NCI-H2081 (cell line): ENCODE data around the gene CCDC106.

ENCODE experiments used
- DNase-seq, 2 experiments: peaks; one replicate each; lab custom pipeline; 2025; lab: John Stamatoyannopoulos, UW

The CCDC106 gene

DNA sequence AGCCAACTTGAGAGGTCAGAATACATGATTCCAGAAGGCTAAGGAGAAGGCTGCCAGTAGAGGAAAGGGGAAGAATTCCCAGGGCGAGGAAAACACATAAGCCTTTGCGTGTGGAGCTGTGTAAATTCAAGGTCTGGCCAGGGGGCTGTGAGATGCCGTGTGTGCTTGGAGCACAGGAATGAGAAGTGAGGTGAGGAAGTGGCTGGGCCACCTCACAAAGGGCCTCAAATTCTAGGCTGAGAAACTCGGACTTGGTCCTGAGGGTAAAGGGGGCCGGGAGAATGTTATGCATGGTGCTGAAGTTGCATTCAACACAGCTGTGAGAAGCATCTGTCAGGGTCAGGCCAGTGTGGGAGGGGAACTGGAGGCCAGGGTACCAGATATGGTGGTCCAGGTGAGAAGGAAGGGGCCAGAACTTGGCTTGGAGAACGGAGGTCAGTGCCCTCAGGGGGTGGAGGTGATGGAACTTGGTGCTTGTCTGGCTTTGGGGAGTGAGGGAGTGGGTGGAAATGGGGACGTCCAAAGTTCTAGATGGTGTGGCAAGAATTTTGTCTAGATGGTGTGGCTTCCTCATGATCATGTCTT lies 12.1 kb upstream of the CCDC106 start:
- DNase-seq, result no peak

DNA sequence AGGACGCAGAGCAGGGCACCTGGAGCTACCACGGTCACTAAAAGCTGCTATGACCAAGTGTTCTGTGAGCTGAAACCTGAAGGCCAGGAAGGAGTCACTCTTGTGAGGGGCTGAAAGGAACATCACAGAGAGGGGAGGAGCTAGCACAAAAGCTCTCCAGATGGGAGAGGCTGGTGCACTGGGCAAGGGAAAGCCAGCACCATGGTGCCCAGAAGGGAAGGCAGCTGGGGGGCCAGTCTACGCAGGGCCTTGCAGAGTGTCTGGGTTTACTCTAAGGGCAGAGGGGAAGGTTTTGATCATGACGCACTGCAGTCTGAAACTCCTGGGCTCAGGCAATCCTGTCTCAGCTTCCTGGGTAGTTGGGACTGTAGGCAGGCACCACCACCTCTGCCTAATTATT lies 11.3 kb upstream of the CCDC106 start:
- DNase-seq, result no peak

DNA sequence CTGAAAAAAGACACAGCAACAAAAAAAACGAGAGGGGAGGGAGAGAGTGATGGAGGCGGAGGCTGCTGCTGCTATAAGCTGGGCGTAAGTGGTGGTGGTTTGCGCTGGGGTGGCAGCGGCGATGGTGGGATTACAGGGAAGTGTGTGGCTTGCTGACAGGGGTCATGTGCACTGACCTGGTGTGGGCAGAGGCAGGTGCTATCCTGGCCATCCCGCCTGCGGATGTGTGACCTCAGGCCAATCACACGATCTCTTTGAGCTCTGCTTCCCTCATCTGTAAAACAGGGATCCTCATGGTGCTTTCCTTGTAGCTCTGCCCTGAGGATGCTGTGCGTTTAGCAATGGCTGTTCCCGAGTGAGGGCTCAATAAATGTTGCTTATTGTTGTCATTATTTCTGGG lies 10.5 kb upstream of the CCDC106 start:
- no peak for DNase-seq

DNA sequence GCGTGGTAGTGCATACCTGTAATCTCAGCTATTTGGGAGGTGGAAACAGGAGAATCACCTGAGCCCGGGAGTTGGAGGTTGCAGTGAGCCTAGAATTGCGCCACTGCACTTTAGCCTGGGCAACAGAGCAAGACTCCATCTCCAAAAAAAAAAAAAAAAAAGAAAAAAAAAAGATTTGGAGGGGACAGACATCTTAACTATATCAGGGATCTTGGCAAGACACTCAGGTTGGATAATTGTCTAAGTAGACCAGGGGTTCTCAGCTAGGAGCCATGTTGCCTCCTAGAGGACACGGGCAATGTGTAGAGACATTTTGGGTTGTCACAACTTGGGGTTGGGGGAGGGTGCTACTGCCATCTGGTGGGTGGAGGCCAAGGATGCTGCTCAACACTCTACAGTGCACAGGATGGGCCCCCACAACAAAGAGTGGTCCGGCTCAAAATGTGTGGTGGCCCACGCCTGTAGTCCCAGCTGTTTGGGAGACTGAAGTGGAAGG lies 9.1 kb upstream of the CCDC106 start:
- peak in 1 of 2 experiments; percentile 18 for DNase-seq

DNA sequence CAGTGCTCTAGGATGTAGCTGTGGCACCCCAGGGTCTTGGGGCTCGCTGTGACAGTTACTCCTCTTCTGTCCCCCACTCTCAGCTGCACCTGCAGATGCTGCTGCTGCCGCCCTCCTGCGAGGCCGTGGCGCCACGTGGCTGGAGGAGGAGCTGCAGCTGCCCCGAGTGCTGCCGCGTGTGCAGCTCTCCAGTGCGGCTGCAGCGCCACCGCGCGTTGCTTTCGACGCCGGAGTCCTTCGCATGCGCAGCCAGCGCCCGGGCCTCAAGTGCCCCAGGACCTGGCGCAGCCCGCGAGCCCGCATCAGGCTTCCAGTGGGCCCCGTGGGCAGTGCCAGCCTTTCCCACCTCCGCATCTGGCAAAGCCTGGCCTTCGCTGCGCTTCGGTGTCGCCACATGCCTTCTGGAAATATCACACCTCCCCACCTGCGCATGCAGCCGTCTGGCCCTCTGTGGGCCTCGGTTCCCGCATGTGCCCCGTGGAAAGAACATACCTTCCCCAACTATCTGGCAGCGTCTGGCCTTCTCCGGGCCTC lies 7.9 kb upstream of the CCDC106 start:
- DNase-seq, result peak; percentile 37 to 64

DNA sequence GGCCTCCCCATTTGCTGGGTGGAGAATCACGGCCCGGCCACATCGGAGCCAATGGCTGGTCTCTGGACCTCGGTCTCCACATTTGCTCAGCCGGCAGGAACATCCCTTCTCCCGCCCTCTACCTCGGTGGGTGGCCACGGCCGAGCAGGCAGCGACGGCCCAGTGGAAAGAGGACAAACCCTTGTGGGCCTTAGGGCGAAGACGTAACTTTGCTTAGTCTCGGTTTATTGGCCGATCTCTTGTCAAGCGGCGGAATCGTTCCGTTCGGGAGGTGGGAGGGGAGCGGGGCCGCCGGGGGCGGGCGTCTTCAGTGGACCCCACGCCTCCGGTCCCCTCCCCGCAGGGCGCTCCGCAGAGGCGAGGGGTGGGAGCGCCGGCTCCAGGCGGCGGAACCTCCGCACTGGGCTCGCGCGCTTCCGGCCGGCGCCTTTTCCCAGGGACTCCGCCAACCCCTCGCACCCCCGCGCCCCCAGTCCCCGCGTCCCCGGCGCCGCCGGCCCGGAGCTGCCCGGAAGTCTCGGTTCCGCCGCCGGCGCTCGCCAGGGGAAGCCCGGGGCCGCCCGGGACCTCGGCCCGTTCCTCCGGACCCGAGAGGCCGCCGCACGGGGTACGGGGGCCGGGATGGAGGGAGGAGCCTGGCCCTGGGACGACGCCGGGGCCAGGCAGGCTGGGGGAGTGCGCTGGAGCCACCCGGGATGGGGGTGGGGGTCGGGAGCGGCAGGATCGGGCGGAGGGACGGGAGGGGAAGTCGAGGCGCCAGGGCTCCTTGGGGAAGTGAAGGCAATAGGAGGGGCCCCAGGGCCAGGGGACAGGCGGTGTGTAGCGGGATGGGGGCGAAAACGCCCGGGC lies 7.2 kb upstream of the CCDC106 start, which contains the start of gene ZNF580:
Gene ZNF580 (plus strand): TSS at position 426 of the 849 bp plus-strand sequence. CDS start 1,507 bp downstream, outside the sequence.
- peak; percentile 64 to 81 for DNase-seq

DNA sequence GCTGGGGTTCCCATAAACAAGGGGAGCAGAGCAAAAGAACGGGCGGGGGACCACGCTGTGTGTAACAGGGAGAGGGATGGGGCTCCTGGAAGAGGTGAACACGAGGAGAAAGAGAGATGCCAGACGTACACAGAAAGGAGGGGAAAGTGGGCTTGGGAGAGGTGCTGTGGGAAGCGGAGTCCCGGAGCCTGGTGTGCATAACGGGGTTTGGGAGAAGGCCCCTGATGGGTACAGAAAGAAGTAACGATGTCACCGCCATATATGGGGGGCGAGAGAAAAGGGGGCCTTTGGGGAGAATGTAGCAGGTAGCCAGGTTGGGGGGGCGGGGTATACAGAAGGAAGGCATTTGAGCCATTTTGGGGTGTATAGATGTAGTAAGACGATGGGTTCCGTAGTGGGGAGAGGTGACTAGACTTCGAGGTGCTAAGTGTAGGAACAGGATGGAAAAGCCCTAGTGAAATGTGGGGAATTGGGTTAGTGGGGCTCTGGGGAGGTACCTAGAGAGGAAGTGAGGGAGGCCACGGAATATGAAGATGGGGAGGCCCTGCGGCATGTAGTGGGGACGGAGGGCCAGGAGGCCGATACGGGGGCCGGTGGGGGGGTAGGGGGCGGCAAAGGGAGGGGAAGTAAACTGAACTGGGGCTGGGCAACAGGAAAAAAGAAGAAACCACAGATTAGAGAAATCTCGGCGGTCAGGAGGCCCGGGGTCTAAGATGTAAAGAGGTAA lies 6.4 kb upstream of the CCDC106 start:
- peak in 1 of 2 experiments; percentile 61 for DNase-seq

DNA sequence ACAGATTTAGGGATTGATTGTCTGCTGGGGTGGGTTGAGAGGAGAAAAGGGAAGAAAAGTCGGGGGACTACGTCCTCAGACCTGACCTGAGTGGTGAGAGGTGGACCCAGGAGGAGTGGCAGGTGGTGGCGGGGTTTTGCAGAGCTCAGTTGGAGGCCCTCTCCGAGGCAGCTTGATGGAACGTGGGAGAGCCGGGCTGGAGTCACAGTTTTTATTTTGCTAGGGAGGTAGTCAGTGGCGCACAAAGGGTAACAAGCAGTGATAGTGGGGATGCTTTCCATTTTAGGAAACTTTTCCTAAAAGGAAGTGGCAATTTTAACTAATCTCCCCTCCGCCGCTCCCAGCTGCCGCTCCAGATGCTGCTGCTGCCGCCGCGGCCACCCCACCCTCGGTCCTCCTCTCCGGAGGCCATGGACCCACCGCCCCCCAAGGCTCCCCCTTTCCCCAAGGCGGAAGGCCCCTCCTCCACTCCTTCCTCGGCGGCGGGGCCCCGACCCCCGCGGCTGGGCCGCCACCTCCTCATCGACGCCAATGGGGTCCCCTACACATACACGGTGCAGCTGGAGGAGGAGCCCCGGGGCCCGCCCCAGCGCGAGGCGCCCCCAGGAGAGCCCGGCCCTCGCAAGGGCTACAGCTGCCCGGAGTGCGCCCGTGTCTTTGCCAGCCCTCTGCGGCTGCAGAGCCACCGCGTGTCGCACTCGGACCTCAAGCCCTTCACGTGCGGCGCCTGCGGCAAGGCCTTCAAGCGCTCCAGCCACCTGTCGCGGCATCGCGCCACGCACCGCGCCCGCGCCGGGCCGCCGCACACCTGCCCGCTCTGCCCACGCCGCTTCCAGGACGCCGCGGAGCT lies 5.6 kb upstream of the CCDC106 start:
- DNase-seq, result peak in 1 of 2 experiments; percentile 53

DNA sequence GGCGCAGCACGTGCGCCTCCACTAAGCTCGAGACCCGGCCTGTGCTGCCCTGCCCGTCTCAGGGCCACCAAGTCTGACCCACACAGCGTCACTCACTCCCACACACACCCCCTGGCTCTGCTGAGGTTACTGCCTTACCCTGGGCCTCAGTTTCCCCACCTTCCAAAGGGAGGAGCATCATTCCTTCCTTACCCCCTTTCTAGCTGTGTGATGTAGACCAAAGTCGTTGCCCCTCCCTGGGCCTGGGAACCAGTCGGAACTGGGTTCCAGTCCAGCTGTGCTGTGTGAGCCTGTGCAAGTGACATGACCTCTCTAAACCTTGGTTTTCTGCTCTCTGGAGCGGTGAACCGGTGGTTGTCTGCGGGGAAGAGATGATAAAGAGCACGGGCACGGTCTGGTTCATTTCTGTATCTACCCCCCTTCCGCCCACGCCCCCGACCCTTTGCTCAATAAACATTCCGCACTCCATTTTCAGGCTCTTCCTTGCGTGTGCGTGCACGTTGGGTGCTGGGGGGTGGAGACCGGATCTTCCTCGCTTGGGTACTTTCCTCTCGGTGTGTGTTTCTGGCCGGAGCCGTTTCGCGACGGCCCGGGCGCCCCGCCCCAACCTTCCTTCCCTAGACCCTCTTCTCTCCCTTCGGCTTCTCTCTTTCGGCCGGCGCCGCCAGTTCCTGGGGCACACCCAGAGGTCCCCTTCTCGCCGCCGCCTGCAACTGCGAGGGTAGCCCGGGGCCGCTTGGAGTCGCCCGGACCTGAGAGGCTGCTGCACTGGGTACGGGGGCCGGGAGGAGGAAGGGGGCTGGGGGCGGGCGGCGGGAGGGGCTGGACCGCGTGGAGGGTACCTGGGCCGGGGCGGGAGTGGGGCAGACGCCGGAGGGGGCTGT lies 4.8 kb upstream of the CCDC106 start, which contains the start of gene ZNF581:
Gene ZNF581 (plus strand): TSS at position 647 of the 884 bp plus-strand sequence. CDS start 923 bp downstream, outside the sequence.
- peak; percentile 53 to 78 for DNase-seq

DNA sequence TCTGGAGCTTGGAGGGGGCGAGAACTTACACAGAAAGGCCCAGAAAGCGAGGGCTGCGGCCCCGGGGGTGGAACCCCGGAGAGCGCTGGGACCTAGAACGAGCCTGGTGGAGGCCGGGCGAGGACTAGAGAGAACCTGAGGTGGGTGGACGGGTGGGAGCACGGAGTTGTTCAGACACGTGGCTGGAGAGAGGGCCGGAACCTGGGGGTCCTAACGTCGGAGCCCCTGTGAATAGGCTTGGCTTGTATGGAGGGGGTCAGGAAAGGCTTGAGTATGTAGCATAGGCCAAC lies 4.2 kb upstream of the CCDC106 start:
- DNase-seq, result no peak

DNA sequence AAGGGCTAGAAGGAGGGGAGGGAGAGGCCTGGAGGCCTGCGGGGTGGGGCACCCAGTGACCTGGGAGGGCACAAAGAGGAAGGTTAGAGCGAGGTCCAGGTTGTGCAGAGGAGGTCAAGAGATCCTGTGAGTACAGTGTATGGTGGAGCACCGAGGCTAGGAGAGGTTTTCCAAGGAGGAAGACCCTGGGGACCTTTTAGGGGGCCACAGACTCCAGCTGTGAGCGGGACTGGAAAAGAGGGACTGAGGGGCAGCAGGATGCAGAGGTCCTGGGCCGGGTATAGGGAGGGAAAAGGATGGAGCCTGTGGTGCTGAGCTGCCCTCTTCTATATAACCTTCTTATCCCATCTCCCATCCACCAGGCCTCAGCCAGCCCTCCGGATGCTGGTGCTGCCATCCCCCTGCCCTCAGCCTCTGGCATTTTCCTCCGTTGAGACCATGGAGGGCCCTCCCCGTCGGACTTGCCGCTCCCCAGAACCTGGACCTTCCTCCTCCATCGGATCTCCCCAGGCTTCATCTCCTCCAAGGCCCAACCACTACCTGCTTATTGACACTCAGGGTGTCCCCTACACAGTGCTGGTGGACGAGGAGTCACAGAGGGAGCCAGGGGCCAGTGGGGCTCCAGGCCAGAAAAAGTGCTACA lies 3.7 kb upstream of the CCDC106 start:
- DNase-seq, result no peak

DNA sequence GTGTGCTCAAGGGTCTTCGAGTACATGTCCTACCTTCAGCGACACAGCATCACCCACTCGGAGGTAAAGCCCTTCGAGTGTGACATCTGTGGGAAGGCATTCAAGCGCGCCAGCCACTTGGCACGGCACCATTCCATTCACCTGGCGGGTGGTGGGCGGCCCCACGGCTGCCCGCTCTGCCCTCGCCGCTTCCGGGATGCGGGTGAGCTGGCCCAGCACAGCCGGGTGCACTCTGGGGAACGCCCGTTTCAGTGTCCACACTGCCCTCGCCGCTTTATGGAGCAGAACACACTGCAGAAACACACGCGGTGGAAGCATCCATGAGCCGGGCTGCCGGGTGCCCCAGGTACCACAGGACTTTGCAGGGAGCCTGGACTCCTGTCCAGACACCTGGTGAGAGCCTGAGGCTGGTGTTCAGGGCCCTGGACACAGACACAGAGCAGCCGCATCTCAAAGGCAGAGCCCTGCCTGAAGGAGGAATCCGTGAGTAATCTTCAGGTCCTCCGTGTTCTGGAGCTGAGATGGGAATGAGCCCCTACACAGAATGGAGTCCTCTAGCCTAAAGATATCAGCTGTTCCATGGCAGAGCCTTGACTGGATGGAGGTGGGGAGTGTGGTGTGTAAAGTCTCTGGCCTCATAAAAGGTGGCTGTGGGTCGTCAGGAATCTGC lies 3.0 kb upstream of the CCDC106 start:
- DNase-seq, result no peak

DNA sequence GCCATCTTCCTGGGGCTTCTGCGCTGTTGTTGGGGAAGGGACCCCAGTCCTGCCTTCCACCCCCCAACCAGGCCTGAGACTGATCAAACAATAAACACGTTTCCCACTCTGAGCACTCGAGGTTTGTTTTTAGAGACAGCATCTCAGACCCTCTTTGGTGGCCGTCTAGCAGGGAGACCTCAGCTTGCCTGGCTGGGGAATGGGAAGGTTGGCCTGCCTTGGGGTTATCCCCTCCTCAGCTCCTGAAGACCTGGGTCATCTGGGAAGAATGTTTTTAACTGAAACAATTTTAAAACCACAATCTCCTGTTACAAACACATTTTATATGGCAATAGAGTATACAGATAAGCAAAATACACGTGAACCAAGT lies 2.5 kb upstream of the CCDC106 start:
- DNase-seq, result no peak

DNA sequence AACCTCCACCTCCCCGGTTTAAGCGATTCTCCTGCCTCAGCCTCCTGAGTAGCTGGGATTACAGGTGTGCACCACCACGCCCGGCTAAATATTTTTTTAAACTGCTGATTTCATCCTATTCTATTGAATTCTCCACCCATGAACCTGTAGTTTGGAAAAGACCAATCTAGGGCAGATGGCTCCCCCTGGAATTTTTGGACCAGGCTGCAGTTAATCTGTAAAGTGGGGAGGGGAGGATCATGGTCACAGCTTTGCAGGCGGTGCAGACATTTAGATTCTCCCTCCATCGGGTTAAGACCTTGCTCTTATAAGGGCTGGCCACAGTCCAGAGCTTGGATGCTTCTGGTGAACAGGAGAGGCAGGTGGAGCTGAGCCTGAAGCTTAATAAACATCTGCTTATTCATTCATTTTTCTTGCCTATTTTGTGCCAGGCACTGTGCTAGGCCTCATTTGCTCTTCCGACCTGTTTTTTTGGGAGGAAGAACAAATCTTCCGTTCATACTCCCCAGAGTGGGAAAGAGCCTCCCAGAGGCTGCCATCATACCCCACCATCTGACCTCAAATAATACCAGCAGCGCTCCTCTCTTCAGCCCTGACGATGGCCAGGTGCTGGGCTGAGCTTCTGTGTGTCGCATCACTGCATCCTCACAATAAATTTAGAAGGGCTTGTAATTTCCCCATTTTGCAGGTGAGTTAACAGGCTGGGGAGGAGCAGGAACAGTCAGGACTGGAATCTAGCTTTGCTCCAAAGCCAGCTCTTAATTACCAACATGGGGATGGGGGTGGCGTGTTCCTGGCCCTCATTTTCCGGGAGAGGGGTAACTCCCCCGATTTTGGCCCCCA lies 902 bp upstream of the CCDC106 start:
- DNase-seq, result peak in 1 of 2 experiments; percentile 52

DNA sequence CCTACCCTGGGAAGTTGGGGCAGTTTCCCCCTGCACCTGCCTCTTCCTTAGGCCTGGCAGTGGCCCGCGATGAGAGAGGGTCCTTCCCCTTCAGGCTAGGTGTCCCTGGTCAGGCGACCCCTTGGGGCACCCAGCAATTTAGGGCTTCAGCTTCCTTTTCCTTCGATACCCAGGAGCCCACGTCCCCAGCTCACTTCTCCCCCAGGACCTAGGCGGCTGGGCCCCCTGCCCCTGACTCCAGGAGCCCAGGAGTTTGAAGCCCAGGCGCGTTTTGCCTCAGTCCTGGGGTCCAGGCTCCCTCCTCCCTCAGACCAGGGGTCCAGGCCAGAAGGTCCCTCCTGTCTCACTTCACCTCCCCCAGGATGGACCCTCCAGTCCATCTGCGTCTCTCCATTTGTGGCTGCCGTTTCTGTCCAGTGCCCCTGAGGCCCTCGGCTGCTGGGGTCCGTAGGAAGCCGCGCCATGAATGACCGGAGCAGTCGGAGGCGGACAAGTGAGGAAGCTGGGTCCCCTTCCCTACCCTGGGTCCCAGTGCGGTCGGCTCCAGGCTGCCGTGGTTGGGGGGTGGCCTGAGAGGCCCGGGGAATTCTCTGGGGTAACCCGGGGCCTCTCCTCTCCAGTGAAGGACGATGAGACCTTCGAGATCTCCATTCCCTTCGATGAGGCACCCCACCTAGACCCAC lies 714 bp downstream of the CCDC106 start:
- DNase-seq, result no peak

DNA sequence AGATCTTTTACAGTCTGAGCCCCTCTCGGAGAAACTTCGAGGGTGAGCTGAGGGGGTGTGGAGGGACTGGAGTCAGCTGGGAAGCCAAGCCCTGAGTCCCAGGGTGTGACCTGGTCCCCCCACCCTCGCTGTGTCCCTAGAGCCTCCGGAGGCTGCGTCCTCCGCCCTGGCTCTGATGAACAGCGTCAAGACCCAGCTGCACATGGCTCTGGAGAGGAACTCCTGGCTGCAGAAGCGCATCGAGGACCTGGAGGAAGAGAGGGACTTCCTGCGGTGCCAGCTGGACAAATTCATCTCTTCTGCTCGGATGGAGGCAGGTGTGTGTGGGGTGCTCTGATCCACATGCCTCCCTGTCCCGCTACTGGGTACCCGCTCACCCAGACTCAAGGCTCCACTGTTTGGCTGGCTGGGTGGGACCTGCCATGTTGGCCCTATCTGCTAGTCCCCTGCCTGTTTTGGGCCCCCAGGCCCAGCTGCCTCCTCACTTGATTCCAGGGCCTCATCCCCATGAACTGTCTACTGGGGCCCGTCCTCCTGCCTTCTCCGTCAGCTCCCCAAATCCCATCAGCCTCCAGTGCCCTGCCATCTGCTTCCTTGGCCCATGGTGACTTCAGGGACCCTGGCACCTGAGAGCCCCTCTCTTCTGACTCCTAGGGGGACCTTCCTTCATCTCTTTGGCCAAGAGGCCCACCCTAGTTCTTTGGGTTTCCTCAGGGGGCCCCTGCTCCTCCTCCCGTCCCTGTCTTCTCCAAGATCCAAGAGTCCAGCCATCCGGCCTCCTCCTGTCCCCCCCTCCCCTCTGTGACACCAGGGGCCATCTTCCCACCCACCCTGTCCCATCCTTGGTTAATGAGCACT lies 1.5 kb downstream of the CCDC106 start:
- peak in 1 of 2 experiments; percentile 37 for DNase-seq

DNA sequence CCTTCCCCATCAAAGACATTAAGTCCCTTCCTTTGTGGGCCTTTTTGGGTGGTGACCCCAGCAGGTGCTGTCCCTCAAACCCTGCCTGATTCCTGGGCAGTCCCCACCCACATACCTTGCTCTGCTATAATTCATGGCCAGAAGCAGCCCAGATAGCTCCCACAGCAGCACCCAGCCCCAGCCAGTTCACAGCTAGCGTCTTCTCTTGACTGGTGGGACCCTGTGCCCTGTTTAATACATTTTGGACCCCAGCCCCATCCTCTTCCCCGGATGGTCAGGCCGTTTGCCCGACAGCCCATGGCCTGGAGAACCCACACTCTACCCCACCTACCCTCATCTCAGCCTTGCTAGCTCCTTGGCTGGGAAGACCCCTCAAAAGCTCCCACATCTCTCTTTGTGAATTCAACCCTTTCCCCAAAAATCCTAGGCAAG lies 2.1 kb downstream of the CCDC106 start:
- DNase-seq, result no peak
